ENCODE data around the gene SPECC1. TPM values are rescaled to one million over a fixed set of nuclear protein-coding genes. Genes with fewer than 3 reads are reported as not detected.

The SPECC1 gene
- total RNA-seq, 1 donor from 2014 or later, result 38.0 TPM

DNA sequence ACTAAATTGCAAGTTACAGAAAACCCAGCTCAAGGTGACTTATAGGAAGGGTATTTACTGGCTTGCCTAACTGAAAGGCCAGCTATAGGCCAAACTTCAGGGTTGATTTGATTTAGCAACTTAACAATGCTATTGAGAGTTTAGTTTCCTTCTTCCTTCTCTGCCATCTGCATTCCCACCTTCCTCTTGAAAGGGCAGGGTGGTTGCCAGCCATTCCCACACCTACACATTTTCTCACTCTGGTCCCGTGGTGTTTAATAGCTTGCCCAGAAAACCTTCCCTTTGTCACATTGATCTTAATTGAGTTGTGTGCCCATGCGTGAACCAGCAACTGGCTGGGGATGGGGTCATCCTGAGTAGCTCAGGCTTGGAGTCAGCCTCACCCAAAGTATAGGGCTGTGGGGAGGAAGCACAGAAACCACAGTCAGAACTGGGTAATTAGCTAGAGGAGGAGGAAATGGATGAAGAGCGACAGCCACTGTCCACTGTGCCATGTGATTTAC is 194.7 kb downstream of the SPECC1 start:
- no peak overlapping the region for H3K4me3 Mint-ChIP-seq
- DNase-seq (ENCODE audit: extremely low spot score, unreplicated experiment), result no peak
- H3K4me1 Mint-ChIP-seq (ENCODE audit: unreplicated experiment), result no peaks in the 10 kb centered on the region
- H3K36me3 Mint-ChIP-seq, result peaks cover 11% of the 10 kb centered on the region
- H3K27me3 Mint-ChIP-seq, result no peaks in the 10 kb centered on the region
- no peaks in the 10 kb centered on the region for H3K9me3 Mint-ChIP-seq
- H3K27ac Mint-ChIP-seq, result no peak overlapping the region
- TF ChIP-seq, protein P1, sequence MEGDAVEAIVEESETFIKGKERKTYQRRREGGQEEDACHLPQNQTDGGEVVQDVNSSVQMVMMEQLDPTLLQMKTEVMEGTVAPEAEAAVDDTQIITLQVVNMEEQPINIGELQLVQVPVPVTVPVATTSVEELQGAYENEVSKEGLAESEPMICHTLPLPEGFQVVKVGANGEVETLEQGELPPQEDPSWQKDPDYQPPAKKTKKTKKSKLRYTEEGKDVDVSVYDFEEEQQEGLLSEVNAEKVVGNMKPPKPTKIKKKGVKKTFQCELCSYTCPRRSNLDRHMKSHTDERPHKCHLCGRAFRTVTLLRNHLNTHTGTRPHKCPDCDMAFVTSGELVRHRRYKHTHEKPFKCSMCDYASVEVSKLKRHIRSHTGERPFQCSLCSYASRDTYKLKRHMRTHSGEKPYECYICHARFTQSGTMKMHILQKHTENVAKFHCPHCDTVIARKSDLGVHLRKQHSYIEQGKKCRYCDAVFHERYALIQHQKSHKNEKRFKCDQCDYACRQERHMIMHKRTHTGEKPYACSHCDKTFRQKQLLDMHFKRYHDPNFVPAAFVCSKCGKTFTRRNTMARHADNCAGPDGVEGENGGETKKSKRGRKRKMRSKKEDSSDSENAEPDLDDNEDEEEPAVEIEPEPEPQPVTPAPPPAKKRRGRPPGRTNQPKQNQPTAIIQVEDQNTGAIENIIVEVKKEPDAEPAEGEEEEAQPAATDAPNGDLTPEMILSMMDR (conservative IDR thresholded peaks at IDR 0.05), result no peak

DNA sequence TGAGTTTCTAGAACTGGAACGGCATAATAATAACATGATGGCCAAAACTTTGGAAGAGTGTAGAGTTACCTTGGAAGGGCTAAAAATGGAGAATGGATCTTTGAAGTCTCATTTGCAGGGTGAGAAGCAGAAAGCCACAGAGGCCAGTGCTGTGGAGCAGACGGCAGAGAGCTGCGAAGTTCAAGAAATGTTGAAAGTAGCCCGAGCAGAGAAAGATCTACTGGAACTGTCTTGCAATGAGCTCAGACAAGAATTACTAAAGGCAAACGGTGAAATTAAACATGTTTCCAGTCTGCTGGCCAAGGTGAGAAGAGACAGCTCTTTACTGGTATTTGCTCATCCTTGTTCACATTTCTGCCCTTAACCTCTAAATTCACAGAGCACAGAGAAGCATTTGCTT is 196.4 kb downstream of the SPECC1 start:
- Mint-ChIP-seq H3K27me3 (no peaks in the 10 kb centered on the region), H3K36me3 (peaks cover 14% of the 10 kb centered on the region), H3K4me3 (no peak overlapping the region), H3K27ac (no peak overlapping the region), H3K4me1 (ENCODE audit: unreplicated experiment) (no peaks in the 10 kb centered on the region), H3K9me3 (no peaks in the 10 kb centered on the region)
- TF ChIP-seq, protein P1 (conservative IDR thresholded peaks at IDR 0.05), result no peak
- no peak for DNase-seq (ENCODE audit: extremely low spot score, unreplicated experiment)

DNA sequence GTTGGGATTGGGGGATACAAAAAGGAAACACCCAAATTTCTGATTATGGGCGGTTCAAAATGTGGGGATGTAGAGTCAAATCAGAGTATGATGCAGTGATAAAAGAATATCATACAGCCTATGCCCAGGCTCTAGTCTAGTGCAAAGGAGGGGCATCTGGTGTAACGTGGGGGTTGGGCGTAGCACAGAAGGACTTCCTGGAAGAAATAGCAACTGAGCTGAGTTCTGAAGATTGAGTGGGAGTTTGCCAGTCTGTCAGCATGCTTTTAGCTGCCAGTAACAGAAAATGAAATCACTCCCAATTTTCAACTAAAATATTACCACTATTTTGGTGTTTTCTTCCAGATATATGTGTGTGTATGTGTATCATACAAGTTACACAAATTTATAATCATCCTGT is 196.9 kb downstream of the SPECC1 start:
- no peaks in the 10 kb centered on the region for H3K4me1 Mint-ChIP-seq (ENCODE audit: unreplicated experiment)
- no peak overlapping the region for H3K4me3 Mint-ChIP-seq
- TF ChIP-seq, protein P1 (conservative IDR thresholded peaks at IDR 0.05), result no peak
- H3K36me3 Mint-ChIP-seq, result peaks cover 14% of the 10 kb centered on the region
- H3K27ac Mint-ChIP-seq, result no peak overlapping the region
- no peaks in the 10 kb centered on the region for H3K9me3 Mint-ChIP-seq
- H3K27me3 Mint-ChIP-seq, result no peaks in the 10 kb centered on the region
- no peak for DNase-seq (ENCODE audit: extremely low spot score, unreplicated experiment)

DNA sequence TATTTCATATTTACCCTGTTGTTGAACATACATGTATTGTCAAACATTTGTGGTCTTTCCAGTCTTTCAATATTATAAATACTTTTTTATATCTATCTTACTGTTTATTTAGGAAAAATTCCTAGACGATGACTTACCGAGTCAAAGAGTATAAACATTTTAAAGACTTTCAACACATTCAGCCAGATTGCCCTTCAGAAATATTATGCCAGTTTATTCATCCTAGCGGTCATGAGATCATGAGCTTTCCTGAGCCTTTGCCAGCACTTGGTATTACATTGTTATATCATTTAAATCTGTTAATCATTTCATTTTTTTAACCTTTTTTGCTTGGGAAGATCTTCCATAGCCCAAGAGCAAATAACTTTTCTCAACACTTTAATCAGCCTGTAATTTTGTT is 197.4 kb downstream of the SPECC1 start:
- Mint-ChIP-seq H3K27me3 (no peaks in the 10 kb centered on the region), H3K9me3 (no peaks in the 10 kb centered on the region), H3K4me3 (no peak overlapping the region), H3K27ac (no peak overlapping the region), H3K4me1 (ENCODE audit: unreplicated experiment) (no peaks in the 10 kb centered on the region), H3K36me3 (peaks cover 14% of the 10 kb centered on the region)
- DNase-seq (ENCODE audit: extremely low spot score, unreplicated experiment), result no peak
- TF ChIP-seq, protein P1 (conservative IDR thresholded peaks at IDR 0.05), result no peak

DNA sequence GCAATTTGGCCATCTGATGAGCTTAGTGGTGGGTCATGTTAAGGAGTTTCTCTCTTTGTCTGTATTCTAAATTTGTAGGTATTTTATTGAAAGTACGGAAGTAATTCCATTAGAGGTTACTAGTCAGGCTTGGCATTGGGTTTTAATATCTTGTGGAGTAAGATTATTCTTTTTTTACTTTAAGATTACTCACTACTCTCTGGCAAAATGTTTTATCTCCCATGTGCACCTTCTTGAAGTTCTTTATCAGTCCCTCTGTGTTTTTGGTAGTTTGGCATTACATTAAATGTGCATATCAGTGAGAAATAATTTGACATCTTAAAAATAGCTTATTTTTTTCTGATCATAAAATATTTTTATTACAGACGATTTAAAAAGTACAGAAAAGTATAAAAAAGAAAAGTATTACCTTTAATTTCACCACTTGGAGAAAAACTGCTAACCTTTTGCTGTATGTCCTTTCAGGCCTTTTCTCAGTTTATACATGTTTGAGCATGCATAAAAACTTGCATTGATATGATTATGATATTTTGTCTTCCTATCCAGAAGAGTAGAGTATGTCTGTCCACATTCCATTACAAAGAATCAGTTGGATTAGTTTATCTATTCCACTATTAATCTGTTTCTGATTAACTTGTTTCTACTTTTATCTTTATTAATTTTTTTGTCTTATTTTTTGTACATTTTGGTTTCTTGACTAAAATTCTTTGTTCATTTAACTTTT is 198.3 kb downstream of the SPECC1 start:
- peaks cover 21% of the 10 kb centered on the region for H3K36me3 Mint-ChIP-seq
- no peak overlapping the region for H3K27ac Mint-ChIP-seq
- no peak overlapping the region for H3K4me3 Mint-ChIP-seq
- H3K4me1 Mint-ChIP-seq (ENCODE audit: unreplicated experiment), result no peaks in the 10 kb centered on the region
- TF ChIP-seq, protein P1 (conservative IDR thresholded peaks at IDR 0.05), result no peak
- no peaks in the 10 kb centered on the region for H3K27me3 Mint-ChIP-seq
- peaks cover 5% of the 10 kb centered on the region for H3K9me3 Mint-ChIP-seq
- no peak for DNase-seq (ENCODE audit: extremely low spot score, unreplicated experiment)
